LHCN-M2 (cell line): Measurements from ENCODE around the gene PPP6R1. TPM values are rescaled to one million over a fixed set of nuclear protein-coding genes. Genes with fewer than 3 reads are reported as not detected.

Source experiments
- DNase-seq: peaks from one replicate; pipeline ENCODE4 v3.0.0-alpha.2; 2012; ENCODE audit warnings: low read depth
- polyA plus RNA-seq: library from polyadenylated mRNA; unstranded; fragments of >200 nt; gene quantifications from one replicate; pipeline ENCODE4 v1.2.1, GENCODE V29; 2012; ENCODE audit warnings: missing spikeins
- total RNA-seq: library from RNA; depleted of rRNA; stranded (reverse); fragments of >200 nt; gene quantifications from 2 replicates; pipeline ENCODE4 v1.2.3, GENCODE V29; 2014; rRNA removed

Gene PPP6R1
- 57.1 and 61.4 TPM in 2 replicates for total RNA-seq
- polyA plus RNA-seq = 57.8 TPM

DNA sequence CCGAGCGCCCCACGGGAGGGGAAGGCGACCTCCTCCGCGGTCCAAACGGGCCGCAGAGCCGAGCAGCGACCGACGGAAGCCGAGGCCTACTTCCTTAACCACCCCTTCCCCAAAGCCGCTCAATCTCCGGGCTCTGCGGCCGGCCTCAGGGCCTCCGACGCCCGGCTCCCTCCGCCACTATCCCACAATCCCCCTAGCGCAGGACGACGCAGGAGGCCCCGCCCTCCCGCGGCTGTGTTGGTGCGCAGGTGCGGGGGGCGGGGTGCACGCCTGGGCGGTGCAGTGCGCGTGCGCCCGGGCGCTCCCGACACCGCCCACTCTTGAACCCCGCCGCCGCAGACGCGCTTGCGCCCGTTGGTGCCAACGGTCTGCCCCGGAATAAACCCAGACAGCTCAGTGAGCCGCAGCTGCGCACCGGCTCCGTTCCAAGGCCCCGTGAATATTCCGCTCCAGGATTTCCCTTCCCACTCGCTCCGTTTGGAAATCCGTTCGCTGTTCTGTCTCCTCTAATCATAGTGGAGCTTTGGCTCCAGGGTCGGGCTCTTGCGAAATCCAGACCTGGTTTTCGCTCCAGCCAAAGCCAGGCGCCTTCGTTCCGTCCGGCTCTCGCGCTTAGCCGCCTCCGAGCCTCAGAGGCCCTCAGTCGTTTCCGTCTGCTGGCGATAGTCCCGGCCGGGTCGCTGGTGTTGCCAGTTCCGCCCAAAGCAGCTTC lies at the start of gene PPP6R1:
PPP6R1 (minus strand) TSS at position 190 of the 712 bp plus-strand sequence. CDS start 11,914 bp downstream, outside the sequence.
- peak; percentile 99 for DNase-seq

DNA sequence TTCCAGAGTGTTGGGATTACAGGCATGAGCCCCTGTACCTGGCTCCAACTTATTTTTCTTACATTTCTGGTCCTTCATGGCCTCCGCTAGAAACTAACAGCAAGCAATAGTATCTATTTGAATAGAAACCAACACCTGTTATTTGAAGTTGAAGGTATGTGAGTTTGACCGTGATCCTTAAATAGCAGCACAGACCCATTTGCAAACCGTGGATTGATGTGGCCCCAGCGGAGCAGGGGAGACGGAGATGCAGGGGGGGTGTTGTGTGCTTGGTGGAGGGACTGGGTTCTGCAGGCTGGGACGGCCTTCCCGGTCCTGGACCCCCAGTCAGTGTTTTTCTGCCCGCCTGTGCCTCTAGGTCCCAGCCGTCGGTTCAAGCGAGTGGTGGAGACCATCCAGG lies 49.5 kb upstream of the PPP6R1 start:
- no peak for DNase-seq

GRCh38 chr19:55306712-55307111 lies 47.9 kb upstream of the PPP6R1 start:
- no peak for DNase-seq

GRCh38 chr19:55305983-55306562 lies 47.3 kb upstream of the PPP6R1 start:
- no peak for DNase-seq

- no peak for DNase-seq
These were observed 46.7 kb upstream of the PPP6R1 start for GRCh38 chr19:55305491-55305890.

GRCh38 chr19:55304980-55305379 lies 46.2 kb upstream of the PPP6R1 start:
- no peak for DNase-seq

DNA sequence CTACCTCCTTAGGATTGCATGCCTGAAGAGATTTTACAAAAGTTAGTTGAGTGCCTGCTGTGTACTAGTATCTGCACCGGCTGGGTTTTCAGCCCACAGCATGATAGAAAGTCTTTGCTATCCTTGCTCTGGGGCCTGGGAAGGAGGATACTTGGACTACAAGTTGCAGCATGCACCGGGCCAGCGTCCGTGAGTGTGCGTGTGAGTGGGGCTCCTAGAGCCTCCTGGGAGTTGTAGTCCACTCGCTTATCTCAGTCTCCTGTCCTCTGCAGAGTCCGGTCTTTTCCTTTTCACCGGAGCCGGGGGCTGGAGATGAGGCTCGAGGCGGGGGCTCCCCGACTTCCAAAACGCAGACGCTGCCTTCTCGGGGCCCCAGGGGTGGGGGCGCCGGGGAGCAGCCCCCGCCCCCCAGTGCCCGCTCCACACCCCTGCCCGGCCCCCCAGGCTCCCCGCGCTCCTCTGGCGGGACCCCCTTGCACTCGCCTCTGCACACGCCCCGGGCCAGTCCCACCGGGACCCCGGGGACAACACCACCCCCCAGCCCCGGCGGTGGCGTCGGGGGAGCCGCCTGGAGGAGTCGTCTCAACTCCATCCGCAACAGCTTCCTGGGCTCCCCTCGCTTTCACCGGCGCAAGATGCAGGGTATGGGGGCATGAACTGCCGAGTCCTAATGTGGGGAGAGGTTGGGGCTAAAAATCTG lies 45.6 kb upstream of the PPP6R1 start:
- DNase-seq = peak; percentile 33

DNA sequence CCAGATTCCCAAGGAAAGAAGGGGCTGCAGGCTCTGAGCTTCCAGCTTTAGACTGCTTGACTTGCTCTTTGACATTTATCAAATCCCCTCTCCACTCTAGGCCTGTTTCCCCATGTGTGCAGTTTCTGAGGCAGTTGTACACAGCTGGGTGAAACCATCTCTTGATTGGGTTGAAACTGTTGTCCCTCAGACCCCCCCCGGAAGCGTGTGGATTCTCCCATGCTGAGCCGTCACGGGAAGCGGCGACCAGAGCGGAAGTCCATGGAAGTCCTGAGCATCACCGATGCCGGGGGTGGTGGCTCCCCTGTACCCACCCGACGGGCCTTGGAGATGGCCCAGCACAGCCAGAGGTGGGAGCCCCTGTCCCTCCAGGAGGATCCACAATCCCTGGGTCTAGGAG lies 44.7 kb upstream of the PPP6R1 start:
- DNase-seq = no peak

DNA sequence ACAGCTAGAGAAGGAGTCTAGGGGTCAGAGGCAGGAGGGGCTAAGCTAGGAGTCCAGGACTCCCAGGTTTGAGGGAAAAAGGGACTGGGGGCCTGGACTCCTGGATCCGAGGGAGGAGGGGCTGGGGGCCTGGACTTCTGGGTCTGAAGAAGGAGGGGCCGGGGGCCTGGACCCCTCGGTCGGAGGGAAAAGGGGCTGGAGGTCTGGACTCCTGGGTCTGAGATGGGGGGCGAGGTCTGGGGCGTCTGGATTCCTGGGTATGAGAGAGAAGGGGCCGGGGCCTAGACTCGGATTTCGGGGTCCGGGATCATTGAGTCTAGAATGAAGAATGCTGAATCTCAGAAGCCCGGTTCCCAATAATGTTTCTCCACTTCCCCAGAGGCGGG lies 43.5 kb upstream of the PPP6R1 start:
- no peak for DNase-seq

DNA sequence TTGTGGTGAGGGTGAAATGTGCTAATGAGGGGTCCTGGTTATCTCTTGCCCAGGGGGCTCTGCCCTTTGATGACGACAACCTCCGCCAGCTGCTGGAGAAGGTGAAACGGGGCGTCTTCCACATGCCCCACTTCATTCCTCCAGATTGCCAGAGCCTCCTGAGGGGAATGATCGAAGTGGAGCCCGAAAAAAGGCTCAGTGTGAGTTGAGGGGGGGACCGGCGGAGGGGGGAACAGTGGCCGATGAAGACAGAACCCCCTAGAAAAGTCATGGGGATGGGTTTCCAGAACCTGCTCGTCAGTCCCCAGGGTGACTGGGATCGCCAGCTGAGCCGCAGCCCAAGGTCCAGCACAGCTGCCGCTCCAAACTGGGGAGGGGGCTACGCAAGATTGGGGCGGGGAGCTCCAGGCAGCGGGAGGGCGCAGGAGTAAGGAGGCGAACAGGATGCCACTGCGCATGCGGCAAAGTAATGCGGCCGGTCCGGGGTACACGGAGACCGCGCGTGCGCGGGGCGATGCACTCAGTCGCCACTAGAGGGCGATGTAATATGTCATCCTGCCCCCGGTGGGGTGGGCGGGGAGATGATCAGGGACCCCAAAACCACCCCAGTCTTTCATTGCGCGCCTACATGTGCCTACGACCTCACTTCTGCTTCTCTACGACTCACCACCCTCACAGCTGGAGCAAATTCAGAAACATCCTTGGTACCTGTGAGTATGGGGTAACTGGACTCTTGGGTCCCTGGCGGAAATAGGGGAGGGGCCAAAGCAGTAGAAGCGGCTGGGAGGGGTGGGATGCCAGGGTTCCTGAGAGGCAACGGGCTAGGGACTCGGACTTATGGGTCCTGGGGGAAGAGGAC lies 42.9 kb upstream of the PPP6R1 start:
- DNase-seq = peak; percentile 67

GRCh38 chr19:55300886-55301458 lies 42.2 kb upstream of the PPP6R1 start:
- no peak for DNase-seq

GRCh38 chr19:55299991-55300390 lies 41.2 kb upstream of the PPP6R1 start:
- DNase-seq = no peak

DNA sequence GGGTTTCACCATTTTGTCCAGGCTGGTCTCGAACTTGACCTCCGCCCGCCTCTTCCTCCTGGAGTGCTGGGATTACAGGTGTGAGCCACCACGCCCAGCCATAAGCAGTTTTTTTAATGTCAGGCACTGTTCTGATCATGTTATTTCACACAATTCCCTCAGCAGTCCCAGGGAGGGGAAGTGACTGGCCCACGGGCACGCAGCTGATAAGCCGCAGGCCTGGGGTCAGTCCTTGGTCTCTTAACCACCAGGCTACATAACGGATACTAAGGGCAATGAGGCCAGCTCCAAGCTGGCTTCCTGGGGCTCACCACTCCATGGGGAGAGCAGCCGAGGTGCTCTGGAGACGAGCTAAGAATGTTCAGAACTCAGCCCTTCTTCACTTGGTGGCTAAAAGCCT lies 38.5 kb upstream of the PPP6R1 start:
- no peak for DNase-seq

DNA sequence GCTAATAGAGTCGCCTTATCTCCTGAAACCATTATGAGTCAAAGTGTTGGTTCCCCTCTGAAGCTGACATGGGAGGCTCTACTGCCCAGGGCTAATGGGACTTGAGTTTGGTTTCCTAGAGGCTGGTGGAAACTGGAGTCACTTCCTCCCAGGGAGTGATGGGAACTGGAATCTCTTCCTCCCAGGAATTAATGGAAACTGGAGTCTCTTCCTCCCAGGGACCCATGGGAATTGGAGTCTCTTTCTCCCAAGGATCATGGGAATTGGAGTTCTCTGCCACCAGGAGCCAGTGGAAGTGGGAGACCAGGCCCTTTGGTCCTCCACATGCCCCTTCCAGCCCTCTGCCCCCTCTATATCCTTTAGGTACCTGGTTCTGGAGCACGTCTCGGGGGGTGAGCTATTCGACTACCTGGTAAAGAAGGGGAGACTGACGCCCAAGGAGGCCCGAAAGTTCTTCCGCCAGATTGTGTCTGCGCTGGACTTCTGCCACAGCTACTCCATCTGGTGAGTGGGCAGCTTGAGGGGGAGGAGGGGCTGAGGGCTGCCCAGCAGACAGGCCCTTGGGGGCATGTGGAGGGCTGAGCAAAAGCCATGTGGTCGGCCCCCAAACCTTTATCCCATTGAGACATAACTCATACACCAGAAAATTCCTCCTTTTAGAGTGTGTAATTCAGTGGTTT lies 30.4 kb upstream of the PPP6R1 start:
- DNase-seq = peak; percentile 49

- DNase-seq = no peak
These were observed 28.7 kb upstream of the PPP6R1 start for GRCh38 chr19:55287361-55288079.

GRCh38 chr19:55285229-55285890 lies 26.5 kb upstream of the PPP6R1 start:
- DNase-seq = no peak

GRCh38 chr19:55284405-55285058 lies 25.7 kb upstream of the PPP6R1 start:
- DNase-seq = no peak

DNA sequence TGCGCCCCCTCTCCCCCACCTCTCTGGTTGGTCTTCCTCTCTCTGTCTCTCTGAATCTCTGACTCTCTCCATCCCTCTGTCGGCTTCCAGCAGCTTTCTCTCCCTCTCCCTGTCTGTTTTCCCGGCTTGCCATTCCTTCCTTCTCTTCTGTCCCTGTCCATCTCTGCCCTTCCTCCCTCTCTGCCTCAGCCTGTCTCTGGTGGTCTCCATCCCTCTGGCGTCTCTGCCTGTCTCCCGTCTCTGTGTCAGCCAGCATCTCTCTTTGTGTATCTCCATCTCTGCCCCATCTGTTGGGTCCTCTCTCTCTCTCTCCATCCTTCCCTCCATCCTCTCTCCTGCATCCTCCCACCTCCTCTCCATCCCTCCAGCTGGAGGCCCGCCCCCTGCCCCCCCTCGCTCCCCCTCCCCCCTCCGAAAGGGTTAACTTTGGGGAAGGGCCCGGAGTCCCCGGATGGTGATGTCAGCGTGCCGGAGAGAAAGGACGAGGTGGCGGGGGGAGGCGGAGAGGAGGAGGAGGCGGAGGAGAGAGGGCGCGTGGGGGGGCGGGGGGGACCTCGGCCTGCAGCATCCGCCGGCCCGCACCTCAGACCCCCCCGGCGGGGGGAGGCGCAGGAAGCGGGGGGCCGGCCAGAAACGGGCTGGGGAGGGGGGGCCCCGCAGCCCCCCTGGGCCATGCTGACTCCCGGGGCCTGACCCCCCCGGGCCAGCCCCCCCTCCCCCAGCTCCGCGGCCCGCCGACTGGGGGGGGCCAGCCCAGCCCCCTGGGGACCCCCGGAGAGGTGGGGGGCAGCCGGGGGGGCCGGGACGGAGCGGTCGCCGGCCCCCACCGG lies 24.9 kb upstream of the PPP6R1 start, which contains the start of gene BRSK1:
BRSK1 (plus strand) TSS at position 450 of the 830 bp plus-strand sequence. CDS start 446 bp downstream, outside the sequence.
- DNase-seq = peak; percentile 70
